ENCODE measurements around the gene AGAP1.

Gene AGAP1

GRCh38 chr2:235641956-235642355, 148.1 kb downstream of the AGAP1 start:
- no peak for DNase-seq

GRCh38 chr2:235642446-235643098, 148.7 kb downstream of the AGAP1 start:
- no peak for DNase-seq

- DNase-seq: no peak
Observed at GRCh38 chr2:235643680-235644511, 150.1 kb downstream of the AGAP1 start.

- DNase-seq: no peak
Observed at GRCh38 chr2:235647264-235647663, 153.4 kb downstream of the AGAP1 start.

- no peak for DNase-seq
Observed at GRCh38 chr2:235647877-235648276, 154.0 kb downstream of the AGAP1 start.

GRCh38 chr2:235649418-235649817, 155.6 kb downstream of the AGAP1 start:
- no peak for DNase-seq

- DNase-seq: no peak
Observed at GRCh38 chr2:235651643-235652042, 157.8 kb downstream of the AGAP1 start.

GRCh38 chr2:235654103-235654813, 160.4 kb downstream of the AGAP1 start:
- DNase-seq: no peak

- no peak for DNase-seq
Observed at GRCh38 chr2:235658351-235659174, 164.7 kb downstream of the AGAP1 start.

- DNase-seq: no peak
Observed at GRCh38 chr2:235659767-235660322, 166.0 kb downstream of the AGAP1 start.

GRCh38 chr2:235660484-235661082, 166.7 kb downstream of the AGAP1 start:
- no peak for DNase-seq

GRCh38 chr2:235661167-235661937, 167.5 kb downstream of the AGAP1 start:
- DNase-seq: no peak

- DNase-seq: no peak
Observed at GRCh38 chr2:235661952-235662351, 168.1 kb downstream of the AGAP1 start.

- no peak for DNase-seq
Observed at GRCh38 chr2:235663875-235664274, 170.0 kb downstream of the AGAP1 start.

GRCh38 chr2:235665661-235666212, 171.9 kb downstream of the AGAP1 start:
- no peak for DNase-seq

GRCh38 chr2:235666213-235666781, 172.5 kb downstream of the AGAP1 start:
- DNase-seq: no peak

GRCh38 chr2:235668782-235669181, 174.9 kb downstream of the AGAP1 start:
- DNase-seq: no peak

GRCh38 chr2:235669269-235669831, 175.5 kb downstream of the AGAP1 start:
- no peak for DNase-seq

GRCh38 chr2:235669983-235670962, 176.4 kb downstream of the AGAP1 start:
- DNase-seq: no peak
